Activated T-cell treated with anti-CD3 and anti-CD28 coated beads, Interleukin-2, amount 50 U/mL, for 4 hours (primary cell): Measurements from ENCODE around the gene DNAH2. TPM values are rescaled to one million over a fixed set of nuclear protein-coding genes. Genes with fewer than 3 reads are reported as not detected.

Source experiments
- ATAC-seq, 2 donors: fragments of 200-7000 bp; cut with Tn5 transposase; one replicate each; pipeline ENCODE4 v1.10.0; 2021
- DNase-seq: peaks from one replicate; pipeline ENCODE4 v3.0.0-alpha.2; 2020
- H3K27me3 Mint-ChIP-seq: one replicate; pipeline ENCODE4 v1.8.0; 2021; ENCODE audit warnings: low read depth, mixed read lengths
- H3K36me3 Mint-ChIP-seq: one replicate; pipeline ENCODE4 v1.8.0; 2022; ENCODE audit warnings: mixed read lengths; ENCODE audit not compliant: insufficient read depth
- H3K4me1 Mint-ChIP-seq: one replicate; pipeline ENCODE4 v1.8.0; 2021; ENCODE audit warnings: low read depth, mixed read lengths
- H3K4me3 Mint-ChIP-seq: one replicate; pipeline ENCODE4 v1.8.0; 2021; ENCODE audit warnings: mild to moderate bottlenecking, moderate library complexity, mixed read lengths
- H3K9me3 Mint-ChIP-seq: one replicate; pipeline ENCODE4 v1.8.0; 2021; ENCODE audit warnings: mixed read lengths
- total RNA-seq, 3 donors: library from RNA; stranded (reverse); gene quantifications; one replicate each; pipeline ENCODE4 v1.2.1, GENCODE V29; 2021

The DNAH2 gene
- total RNA-seq, 3 donors from 2014 or later, result not detected

DNA sequence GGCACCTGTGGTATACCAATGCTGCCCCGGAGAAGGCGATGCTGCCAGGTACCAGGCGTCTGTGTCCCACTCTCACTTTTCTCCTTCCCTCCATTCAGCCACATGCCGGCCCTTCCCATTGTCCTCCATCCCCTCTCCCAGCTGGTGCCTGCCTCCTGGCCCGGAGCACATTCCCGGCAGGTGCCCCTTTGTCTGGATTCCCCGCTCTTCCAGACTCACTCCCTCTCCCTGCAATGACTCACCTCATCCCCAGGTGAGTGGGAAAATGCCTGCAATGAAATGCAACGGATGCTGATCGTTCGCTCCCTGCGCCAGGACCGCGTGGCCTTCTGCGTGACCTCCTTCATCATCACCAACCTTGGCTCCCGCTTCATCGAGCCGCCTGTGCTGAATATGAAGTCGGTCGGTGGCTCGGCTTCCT is 106.0 kb downstream of the DNAH2 start:
- ATAC-seq (no peak), DNase-seq (no peak)
- Mint-ChIP-seq H3K27me3 (peaks cover 5% of the 10 kb centered on the region), H3K9me3 (no peaks in the 10 kb centered on the region), H3K4me1 (peaks cover 3% of the 10 kb centered on the region), H3K4me3 (no peak overlapping the region), H3K36me3 (no peaks in the 10 kb centered on the region)

DNA sequence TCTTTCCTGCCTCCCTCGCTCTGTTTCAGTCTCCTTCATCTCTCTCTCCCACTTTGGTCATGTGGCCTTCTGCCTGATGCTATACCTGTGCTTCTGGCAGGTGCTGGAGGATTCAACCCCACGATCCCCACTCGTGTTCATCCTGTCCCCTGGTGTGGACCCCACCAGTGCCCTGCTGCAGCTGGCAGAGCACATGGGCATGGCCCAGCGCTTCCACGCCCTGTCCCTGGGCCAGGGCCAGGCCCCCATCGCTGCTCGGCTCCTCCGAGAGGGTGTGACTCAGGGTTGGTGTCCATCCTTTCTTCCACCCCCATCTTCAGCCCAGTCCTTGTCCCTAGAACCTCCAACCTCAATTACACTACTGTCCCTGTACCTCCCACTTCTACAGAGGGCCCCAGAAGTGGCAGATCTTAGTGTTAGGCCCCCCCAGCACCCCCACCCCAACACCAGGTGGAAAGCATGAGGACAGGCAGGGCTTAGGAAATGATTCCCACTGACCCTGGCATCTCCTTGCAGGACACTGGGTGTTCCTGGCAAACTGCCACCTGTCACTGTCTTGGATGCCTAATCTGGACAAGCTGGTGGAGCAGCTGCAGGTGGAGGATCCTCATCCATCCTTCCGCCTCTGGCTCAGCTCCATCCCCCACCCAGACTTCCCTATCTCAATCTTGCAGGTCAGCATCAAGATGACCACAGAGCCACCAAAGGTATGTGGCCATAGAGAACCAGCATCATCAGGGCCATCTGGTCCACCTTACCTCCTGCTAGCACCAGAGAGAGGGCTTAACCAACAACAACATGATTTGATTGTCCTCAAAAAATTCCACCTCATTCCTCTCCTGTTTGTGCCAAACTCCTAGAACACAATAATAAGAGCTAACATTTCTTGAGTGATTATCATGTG is 106.7 kb downstream of the DNAH2 start:
- H3K27me3 Mint-ChIP-seq, result peaks cover 6% of the 10 kb centered on the region
- no peaks in the 10 kb centered on the region for H3K36me3 Mint-ChIP-seq
- H3K9me3 Mint-ChIP-seq, result no peaks in the 10 kb centered on the region
- H3K4me3 Mint-ChIP-seq, result no peak overlapping the region
- ATAC-seq, result no peak
- DNase-seq, result no peak
- peaks cover 3% of the 10 kb centered on the region for H3K4me1 Mint-ChIP-seq

DNA sequence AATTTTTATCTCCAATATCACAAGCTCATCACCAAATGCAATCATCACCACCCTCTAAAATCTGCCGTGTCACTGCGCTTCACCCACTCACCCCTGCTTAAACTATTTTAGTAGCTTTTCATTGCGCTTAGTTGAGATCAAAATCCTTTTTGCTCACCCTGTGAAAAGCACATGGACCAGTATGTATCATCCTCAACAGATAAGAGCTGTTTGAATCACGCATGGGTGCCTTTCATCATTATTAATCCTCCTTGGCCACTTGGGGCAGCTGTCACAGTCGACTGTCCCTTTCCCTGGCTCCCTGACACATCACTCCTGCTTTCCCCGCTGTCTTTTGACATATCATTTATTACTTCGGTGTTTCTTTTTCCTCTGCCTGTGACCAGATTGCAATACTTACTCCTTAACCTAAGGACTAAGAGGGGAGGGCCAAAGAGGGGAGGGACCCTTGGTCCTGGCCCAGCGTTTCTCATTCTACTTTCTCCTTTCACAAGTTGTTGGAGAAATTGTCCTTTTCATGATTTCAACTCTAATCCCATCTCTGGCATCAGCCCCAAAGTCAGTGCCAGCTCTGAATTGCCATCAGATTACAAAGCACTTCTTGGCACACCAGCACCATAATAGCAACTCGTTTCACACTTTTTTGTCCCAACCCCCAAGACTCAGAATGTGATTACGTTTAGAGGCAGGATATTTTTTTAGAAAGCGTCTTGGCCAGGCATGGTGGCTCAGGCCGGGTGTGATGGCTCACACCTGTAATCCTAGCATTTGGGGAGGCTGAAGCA is 107.9 kb downstream of the DNAH2 start:
- ATAC-seq (peak in 1 of 2 donors; percentile 28), DNase-seq (no peak)
- no peaks in the 10 kb centered on the region for H3K36me3 Mint-ChIP-seq
- H3K4me1 Mint-ChIP-seq, result peaks cover 3% of the 10 kb centered on the region
- no peaks in the 10 kb centered on the region for H3K9me3 Mint-ChIP-seq
- H3K4me3 Mint-ChIP-seq, result no peak overlapping the region
- peaks cover 9% of the 10 kb centered on the region for H3K27me3 Mint-ChIP-seq

DNA sequence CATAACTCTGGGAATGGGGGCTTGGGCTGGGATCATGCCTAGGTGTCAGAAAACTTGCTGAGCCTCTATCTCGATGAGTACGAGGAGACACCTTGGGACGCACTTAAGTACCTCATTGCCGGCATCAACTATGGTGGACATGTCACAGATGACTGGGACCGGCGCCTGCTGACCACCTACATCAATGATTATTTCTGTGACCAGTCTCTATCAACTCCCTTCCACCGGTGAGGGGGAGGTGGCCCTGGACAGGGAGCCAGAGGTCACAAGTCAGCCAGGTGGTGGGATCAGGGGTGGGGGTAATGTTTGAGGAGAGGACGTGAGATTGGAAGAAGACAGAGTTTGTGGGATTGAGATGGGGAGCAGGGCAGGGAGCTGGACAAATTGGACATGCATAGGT is 113.1 kb downstream of the DNAH2 start:
- peaks cover 11% of the 10 kb centered on the region for H3K27me3 Mint-ChIP-seq
- H3K4me3 Mint-ChIP-seq, result no peak overlapping the region
- H3K4me1 Mint-ChIP-seq, result peaks cover 7% of the 10 kb centered on the region
- no peak for ATAC-seq
- H3K9me3 Mint-ChIP-seq, result no peaks in the 10 kb centered on the region
- H3K36me3 Mint-ChIP-seq, result no peaks in the 10 kb centered on the region
- DNase-seq, result no peak

DNA sequence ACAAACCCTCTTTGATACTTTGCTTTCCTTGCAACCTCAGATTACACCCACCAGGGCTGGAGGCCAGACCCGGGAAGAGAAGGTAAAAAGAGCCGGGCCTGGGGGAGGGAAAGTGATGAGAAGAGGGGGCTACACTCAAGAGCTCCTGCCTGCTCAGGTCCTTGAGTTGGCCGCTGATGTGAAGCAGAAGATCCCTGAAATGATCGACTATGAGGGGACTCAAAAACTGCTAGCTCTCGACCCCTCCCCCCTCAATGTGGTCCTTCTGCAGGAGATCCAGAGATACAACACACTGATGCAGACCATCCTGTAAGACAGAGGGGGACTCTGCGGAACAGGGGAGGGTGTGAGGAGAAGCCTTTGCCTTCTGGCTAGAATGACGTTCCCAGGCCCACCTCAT is 113.7 kb downstream of the DNAH2 start:
- H3K9me3 Mint-ChIP-seq, result no peaks in the 10 kb centered on the region
- H3K4me3 Mint-ChIP-seq, result no peak overlapping the region
- H3K27me3 Mint-ChIP-seq, result peaks cover 11% of the 10 kb centered on the region
- ATAC-seq (no peak), DNase-seq (no peak)
- H3K4me1 Mint-ChIP-seq, result peaks cover 10% of the 10 kb centered on the region
- no peaks in the 10 kb centered on the region for H3K36me3 Mint-ChIP-seq

DNA sequence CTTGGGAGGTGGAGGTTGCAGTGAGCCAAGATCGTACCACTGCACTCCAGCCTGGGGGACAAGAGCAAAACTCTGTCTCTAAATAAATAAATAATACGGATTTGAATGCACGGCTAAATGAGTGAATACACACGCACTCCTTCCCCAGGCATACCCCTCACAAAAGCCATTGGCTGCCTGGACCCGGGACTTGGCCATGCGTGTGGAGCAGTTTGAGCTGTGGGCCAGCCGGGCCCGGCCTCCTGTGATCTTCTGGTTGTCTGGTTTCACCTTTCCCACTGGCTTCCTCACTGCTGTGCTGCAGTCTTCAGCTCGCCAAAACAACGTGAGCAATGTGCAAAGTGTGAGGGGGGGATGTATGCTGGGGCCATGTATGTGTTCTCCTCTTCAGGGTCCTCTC is 114.9 kb downstream of the DNAH2 start:
- Mint-ChIP-seq H3K36me3 (no peaks in the 10 kb centered on the region), H3K4me3 (no peak overlapping the region), H3K9me3 (no peaks in the 10 kb centered on the region), H3K4me1 (peaks cover 20% of the 10 kb centered on the region), H3K27me3 (peaks cover 11% of the 10 kb centered on the region)
- no peak for ATAC-seq
- DNase-seq, result no peak

DNA sequence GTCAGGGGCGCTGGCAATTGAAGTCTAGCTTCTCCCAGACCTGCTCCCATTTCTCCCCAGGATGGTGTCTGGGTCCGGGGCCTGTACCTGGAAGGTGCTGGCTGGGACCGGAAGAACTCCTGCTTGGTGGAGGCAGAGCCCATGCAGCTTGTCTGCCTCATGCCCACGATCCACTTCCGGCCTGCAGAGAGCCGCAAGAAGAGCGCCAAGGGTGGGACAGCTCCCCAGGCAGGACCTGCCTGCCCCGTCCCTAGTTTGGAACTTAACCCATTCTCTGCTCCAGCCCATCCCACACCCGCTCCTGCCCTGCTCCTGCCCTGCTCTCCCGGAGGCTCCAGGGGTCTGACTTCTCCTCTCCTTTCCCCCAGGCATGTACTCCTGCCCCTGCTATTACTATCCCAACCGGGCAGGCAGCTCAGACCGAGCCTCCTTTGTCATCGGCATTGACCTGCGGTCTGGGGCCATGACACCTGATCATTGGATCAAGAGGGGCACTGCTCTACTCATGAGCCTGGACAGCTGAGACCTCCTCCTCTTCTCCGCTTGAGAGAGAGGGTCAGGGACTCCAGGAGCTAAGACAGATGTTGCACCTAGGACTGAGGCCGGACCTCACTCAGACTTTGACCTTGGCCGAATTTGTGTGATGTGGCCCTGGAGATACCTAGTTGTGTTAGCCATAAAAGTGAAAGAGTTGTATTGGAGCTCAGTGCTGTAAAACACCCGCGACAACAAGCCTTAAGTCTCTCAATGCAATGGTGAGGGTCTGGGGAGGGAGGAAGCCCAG is 115.7 kb downstream of the DNAH2 start:
- Mint-ChIP-seq H3K4me1 (peaks cover 26% of the 10 kb centered on the region), H3K9me3 (no peaks in the 10 kb centered on the region), H3K4me3 (peak overlapping the region; percentile 93), H3K27me3 (peaks cover 6% of the 10 kb centered on the region), H3K36me3 (no peaks in the 10 kb centered on the region)
- no peak for ATAC-seq
- no peak for DNase-seq

DNA sequence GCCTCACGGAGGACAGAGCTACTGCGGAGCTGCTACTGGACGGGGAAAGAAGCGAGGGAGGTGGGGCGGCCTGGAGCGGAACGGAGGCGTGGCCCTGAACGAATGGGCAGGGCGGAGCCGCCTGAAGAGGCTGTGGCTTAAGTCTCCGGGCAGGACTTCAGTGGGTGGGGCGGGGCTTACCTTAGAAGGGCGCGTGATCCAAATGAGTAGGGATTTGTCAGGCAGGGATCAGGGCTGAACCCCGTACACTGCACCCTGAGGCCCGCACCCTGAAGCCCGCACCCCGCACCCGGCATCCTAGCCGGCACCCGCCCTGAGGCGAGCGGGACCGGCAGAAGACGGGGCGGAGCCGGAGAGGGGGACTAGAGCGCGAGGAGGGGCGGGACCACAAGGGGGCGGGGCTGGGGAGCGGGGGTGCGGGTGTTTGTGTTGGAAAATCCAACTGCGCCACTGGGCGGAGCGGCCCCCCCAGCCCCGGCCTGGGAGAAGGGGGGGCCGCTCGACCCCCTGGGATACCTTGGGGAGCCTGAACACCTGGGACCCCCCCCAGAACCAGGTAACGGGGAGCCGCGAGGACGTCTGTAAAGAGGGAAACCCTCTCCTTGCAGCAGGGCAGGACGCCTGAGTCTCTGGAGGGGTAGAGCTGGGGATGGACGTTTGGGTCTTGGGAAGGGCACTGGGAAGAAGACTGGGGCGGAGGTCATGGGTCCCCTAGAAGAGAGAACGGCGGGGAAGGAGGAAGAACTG is 116.4 kb downstream of the DNAH2 start, which contains the start of gene KDM6B:
TSS of gene KDM6B (plus strand) at position 423 of the 747 bp plus-strand sequence. CDS start 11,338 bp downstream, outside the sequence.
- ATAC-seq (peak; percentile 66 to 68), DNase-seq (peak; percentile 82)
- Mint-ChIP-seq H3K27me3 (peaks cover 6% of the 10 kb centered on the region), H3K9me3 (no peaks in the 10 kb centered on the region), H3K4me3 (peak within 1 kb of the TSS; percentile 93), H3K36me3 (no peaks in the 10 kb centered on the region), H3K4me1 (peaks cover 32% of the 10 kb centered on the region)

DNA sequence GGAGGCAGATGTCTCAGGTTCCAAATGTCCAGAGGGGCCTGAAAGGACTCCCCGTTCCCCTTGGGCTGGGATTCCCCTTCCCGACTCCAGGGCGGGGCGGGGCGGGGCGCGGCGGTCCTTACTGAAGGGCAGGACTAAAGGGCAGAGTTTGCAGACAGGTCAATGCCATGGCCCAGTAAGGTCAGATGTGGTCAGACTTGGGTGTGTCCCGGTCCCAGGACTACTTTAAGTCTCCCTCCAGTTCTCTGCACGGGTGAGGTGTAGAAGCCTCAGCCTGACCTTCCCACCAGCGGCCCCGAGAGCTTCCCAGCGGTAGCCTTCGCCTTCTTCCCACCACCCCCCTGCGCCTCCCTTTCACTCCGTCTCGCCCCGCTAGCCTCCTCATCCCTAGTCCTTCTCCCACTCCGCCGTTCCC is 117.0 kb downstream of the DNAH2 start:
- DNase-seq, result peak; percentile 43
- peaks cover 2% of the 10 kb centered on the region for H3K27me3 Mint-ChIP-seq
- peaks cover 3% of the 10 kb centered on the region for H3K36me3 Mint-ChIP-seq
- peak overlapping the region; percentile 93 for H3K4me3 Mint-ChIP-seq
- ATAC-seq, result peak; percentile 4 to 7
- H3K9me3 Mint-ChIP-seq, result no peaks in the 10 kb centered on the region
- peaks cover 38% of the 10 kb centered on the region for H3K4me1 Mint-ChIP-seq

DNA sequence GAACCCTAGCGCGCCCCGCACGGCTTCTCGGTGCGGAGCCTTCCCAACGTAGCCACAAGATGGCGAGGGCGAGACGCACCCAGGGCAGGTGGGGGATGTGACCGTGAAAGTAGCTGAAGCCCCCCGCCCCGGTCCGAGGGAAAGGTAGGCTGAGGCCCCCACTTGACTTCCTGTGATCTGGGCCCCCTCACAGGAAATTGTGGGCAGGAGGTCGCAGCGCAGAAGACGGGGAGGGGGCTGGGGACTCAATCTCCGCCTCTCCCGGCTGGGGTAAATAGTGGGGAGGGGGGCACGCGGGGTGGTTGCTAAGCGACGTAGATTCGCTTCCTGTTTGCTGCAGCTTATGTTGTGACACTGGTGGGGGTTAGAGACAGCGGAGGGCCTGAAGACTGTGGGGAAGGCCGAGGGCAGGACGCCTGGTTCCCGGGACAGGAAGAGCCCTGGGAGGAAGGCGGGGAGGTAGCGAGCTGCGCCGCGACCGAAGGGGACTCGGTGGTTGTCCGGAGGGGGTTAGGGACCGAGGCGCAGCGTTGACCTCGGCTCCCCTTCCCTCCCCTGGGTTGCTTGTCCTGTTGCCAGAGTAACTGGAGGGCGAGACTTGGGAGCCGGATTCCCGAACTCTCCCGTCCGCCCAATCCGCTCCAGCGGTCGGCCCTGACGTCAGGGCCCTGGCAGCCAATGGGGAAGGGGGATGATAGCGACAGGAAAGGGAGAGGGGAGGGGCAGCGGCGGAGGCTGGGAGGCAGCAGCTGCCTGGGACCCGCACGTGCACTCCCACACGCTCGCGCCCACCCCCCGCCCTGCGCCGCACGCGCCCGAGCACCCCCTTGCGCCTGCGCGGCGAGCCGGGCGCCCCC is 117.6 kb downstream of the DNAH2 start:
- peaks cover 45% of the 10 kb centered on the region for H3K4me1 Mint-ChIP-seq
- H3K27me3 Mint-ChIP-seq, result peaks cover 2% of the 10 kb centered on the region
- peak overlapping the region; percentile 93 for H3K4me3 Mint-ChIP-seq
- H3K36me3 Mint-ChIP-seq, result peaks cover 6% of the 10 kb centered on the region
- ATAC-seq (peak; percentile 61 to 65), DNase-seq (peak; percentile 86)
- H3K9me3 Mint-ChIP-seq, result no peaks in the 10 kb centered on the region

DNA sequence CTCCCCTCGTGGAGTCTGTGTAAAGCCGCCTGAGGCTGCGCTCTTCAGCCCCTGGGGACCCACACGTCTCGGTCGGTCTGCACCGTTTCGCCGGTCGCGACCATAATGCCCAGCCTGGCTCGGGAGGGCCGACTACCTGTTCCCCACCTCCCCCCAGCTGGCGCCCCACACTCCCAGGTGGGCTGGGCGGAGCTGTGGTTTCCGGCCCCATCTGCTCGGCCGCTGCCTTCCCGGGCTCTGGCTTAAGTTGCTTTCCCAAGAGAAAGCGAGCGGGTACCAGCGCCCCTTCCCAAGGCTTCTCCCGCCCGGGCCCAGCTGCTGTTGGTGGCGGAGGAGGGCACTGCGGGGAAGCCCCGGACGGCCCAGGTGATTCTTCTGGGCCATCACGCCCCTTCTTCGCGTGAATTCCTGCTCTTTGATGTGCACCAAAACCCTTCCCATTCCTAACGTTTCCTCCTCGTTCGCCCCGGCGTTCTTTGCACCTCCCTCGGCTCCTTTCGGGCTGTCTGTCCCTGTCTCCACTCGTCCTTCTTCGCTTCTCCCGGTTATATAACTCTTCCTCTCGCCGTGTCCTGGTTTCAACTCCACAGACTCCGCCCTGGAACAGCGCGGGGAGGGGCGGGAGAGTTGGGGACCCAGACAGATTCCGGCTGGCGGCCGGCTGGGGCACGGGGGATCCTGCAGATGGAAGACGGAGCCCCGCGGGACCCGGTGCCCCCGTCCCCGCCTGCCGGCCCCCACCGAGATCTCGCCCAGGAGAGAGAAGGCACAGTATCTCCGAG is 118.5 kb downstream of the DNAH2 start:
- H3K36me3 Mint-ChIP-seq, result peaks cover 12% of the 10 kb centered on the region
- H3K27me3 Mint-ChIP-seq, result no peaks in the 10 kb centered on the region
- H3K4me3 Mint-ChIP-seq, result peak overlapping the region; percentile 93
- ATAC-seq (peak; percentile 0), DNase-seq (peak; percentile 46)
- H3K9me3 Mint-ChIP-seq, result no peaks in the 10 kb centered on the region
- H3K4me1 Mint-ChIP-seq, result peaks cover 53% of the 10 kb centered on the region
